Stimulated activated CD4-positive, alpha-beta T cell treated with anti-CD3 and anti-CD28 coated beads, TNF-alpha, amount 100 ng/mL, for 4 hours (primary cell): ENCODE results near the gene DSTN.

ENCODE experiments used
- DNase-seq, 3 experiments: peaks; one replicate each; pipeline ENCODE4 v3.0.0-alpha.2; 2020; ENCODE audit warnings: low read depth in 3 of 3

The DSTN gene

DNA sequence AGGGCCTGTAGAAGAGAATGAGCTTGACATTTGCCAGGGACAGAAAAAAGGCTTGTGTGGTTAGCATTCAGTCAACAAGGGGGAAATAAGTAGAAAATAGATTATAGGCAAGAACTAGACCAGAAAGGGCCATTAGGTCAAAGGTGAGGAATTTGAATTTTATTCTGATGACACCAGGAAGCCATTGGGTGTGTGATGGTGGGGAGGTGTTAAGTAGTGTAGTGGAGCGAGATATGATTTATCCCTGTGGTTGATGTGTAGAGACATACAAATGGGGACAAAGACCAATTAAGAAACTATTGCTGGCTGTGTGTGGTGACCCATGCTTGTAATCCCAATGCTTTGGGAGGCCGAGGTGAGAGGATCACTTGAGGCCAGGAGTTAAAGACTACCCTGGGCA is 11.0 kb downstream of the DSTN start:
- no peak for DNase-seq

DNA sequence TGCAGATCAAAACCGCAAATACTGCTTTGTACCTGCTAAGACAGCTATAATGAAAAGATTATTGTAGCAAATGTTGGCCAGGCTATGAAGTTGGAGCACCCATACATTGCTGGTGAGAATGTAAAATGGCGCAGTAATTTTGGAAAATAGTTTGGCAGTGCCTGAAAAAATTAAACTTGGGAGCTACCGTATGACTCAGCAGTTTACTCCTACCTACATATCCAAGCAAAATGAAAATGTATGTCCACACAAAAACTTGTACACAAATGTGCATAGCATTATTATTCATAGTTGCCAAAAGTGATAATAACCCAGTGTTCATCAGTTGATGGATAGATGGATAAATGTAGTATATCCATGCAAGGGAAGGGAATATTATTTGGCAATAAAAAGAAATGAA is 13.3 kb downstream of the DSTN start:
- DNase-seq: no peak

DNA sequence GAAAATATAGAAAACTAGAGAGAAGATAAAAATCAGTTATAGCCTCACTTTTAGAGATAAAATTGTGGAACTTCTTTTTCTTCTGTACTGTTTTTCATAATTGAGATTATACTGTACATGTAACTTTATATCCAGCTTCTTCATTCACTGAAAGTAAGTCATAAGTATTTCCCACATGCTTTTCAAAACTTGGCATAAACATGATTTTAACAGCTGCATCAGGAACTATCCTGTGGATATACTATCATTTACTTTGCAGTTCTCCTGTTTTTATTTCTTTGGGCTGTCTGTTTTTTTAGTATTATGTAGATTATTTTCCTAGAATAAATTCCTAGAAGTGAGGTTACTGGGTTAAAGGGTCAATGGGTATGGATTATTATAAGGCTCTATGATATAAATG is 14.8 kb downstream of the DSTN start:
- DNase-seq: no peak

DNA sequence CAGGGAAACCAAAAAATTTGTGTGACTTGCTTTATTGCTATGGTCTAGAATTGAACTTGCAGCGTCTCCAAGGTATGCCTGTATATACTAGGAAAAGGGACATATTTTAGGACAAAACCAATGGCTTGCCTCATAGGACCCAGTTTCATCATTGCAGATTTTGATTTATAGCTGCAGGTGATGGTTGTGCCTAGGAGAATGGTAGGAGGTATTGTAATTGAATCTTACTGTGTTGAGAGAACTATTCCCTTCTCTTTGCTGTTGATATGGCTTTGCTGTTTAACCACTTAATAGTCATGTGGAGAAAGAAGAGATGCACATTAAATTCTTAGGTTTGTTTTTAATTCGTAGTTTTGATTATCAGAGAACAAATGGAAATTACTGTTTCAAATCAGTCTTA is 16.4 kb downstream of the DSTN start:
- no peak for DNase-seq

DNA sequence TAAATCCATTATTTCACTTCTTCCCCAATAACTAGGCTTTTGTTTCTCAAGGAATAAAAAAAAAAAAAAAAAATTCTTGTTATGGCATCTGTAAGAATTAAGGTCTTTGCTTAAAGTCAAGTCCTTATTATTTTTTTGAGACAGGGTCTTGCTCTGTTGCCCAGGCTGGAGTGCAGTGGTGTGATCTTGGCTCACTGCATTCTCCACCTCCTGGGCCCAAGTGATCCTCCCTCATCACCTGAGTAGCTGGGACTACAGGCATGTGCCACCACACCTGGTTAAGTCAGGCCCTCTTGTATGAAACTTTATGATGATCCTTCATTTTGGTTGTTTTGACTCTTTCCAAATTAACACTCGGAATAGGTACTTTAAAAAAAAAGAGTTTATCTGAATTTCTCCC is 17.3 kb downstream of the DSTN start:
- DNase-seq: no peak

DNA sequence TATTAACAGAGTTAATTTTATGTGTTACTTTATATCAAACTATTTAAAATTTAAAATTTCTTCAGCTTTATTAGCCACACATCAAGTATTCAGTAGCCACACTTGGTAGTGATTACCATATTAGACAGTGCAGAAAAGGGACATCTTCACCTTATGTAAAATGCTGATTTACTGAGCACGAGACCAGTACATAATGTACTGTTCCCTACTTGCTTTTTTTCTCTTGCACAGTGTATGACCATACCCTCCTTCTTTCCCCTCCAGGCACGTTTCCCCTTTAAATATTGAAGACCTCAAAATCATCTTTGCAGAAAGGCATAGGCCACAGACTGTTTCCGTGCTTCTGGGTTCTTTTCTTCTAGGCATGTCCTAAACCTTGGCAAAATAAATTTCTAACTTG is 17.9 kb downstream of the DSTN start:
- no peak for DNase-seq

DNA sequence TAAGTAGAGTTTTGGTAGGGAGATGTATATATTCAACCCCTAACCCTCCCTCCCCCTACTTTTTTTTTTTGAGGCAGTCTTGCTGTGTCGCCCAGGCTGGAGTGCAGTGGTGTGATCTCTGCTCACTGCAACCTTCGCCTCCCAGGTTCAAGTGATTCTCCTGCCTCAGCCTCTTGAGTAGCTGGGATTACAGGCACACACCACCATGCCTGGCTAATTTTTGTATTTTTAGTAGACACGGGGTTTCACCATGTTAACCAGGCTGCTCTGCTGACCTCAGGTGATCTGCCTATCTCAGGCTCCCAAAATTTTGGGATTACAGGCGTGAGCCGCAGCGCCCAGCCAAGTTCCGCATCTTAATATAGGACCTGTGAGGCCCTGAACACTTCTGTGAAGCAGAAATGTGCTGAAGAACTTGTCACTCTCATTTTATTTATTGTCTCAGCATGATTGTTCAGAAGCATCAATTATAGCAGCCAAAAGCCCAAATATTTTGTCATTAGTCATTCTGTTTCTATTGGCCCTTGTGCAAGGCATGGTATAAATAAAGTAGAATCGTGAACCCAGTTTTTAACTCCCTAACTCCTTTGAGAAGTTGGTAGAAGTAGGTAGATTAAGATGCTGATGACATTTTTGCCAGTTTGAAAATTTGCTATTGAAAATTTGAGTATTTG is 19.4 kb downstream of the DSTN start:
- no peak for DNase-seq

DNA sequence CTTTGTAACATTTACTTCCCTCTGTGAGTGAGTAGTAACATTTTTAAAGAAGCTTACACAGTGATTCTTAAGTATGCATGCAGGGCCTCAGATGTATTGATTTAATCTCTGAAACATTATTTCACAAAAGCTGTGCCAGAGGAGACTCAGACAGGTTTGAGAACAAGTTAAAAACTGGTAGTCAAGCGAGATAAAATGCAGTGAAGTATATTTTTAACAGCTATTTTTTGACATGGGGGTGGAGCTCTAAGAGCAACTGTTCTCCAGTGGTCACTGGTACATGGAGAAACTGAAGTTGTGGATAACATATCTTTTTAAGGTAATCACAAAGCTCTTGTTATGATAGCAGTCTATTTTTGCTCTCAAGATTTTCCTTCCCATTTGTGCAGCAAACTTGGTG is 20.4 kb downstream of the DSTN start:
- DNase-seq: no peak

DNA sequence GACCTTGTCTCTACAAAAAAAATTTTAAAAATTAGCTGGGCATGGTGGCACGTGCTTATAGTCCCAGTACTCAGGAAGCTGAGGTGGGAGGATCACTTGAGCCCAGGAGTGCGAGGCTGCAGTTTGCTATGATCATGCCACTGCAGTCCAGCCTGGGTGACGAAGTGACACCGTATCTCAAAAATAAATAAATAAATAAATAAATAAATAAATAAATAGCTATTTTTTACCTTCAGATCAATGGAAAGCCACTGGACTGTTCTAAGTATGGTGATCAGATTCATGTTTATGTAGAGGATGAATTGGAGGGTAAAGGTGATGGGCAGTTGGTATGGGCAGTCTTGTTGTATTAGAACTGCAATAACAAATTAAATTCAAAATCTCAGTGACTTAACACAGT is 24.0 kb downstream of the DSTN start:
- no peak for DNase-seq

DNA sequence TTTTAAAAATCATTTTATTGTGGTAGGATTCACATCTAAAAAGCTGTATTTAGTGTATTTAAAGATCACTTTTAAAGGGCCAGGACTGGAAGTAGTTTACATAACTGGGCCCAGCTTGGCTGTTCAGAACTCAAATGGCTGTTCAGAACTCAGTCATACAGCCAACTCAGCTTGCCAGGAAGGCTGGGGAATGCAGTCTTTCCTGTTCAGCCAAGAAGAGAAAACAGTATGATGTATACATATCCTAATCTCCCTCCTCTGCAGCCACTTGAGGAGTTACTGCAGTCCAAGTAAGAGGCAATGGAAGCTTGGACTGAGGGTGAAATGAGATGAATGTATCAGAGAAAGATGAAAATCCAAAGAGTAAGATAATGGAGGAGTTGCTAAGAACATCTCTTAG is 24.6 kb downstream of the DSTN start:
- DNase-seq: no peak

DNA sequence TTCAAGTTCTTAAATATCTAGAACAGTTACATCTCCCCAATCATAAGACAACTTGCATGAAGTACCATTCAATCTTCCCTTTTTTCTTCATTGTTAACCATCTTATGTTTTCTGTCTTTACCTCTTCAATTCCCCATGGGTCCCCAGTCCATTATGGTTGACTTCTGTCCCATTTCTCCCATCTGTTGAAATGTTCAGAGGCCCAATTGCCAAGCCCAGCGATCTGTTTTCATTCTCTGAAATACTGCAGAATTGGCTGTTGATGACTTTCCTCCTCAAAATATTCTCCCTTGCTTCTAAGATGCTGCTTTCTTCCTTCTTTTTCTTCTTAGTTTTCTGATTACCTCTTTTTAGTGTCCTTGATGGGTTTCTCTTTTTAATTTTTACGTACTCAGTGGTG is 26.0 kb downstream of the DSTN start:
- DNase-seq: no peak

DNA sequence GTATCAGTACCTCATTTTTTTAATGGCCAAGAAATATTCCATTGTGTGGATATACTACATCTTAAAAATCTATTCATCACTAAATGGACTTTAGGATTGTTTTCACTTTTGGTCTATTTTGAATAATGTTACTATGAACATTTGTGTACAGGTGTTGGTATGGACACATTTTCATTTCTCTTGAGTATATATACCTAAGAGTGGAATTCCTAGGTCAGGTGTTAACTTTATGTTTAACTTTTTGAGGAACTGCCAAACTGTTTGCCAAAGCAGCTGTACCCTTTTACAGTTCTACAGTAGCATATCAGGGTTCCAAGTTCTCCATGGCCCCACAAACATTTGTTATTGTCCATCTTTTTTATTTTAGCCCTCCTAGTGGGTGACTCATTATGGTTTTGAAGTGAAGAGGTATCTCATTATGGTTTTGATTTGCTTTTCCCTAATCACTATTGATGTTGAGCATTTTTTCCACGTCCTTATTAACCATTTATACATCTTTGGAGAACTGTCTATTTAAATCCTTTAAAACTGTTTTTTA is 28.2 kb downstream of the DSTN start:
- DNase-seq: no peak

DNA sequence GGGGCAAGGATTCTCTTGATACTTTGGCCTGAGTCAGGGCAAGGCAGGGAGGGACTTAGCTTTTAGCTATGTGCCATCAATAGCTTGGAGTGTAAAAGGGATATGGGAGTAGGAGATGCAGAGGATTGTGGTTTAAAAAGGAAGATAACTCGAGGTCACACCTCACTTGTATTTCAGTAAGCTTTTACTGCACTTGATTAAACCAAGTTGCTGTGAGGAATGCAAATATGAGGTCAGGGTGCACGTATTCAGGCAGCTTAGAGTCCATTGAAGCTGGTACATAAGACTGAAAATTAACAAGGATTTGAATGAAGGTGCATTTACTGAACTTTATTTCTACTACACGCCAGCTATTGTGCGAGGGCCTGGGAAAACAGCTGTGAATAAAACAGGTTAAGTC is 32.1 kb downstream of the DSTN start:
- DNase-seq: no peak

DNA sequence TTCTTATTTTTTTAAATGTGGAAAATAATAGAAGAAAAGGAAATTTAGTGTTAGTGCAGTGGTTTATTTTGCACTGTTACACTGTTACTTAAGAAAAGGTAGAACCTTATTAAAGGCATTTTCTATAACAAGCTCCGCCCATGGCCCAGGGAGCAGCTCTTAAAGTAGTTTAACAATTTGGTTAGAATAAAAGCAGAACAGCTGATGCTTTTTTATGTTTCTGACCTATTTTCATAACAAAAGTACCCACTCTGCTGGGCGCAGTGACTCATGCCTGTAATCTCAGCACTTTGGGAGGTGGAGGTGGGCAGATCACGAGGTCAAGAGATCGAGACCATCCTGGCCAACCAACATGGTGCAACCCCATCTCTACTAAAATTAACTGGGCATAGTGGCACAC is 32.6 kb downstream of the DSTN start:
- no peak for DNase-seq

DNA sequence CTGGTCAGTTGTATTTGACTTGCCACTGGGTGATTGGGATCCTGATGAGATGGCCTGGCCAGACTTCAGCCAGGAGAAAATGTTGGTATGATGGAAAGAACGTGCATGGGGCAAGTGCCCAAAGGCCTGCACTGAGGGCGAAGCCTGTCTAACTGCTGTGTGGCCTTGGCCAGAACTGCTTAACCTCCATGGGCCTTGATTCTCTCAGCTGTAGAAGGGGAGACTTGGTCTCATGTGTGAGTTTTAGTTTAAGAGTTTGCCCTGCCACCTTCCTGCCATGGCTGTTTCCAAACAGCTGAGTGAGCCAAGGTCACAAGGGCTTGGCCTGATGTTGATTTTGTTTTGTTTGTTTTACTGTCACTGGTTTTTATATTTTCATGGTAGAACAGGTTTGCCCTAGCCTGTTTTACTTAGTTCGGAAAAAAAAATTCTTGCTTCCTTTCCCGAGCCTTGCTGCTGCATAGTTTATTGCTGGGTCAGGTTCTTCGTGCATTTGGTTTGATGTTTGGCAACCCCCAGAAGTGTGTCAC is 35.3 kb downstream of the DSTN start:
- no peak for DNase-seq

DNA sequence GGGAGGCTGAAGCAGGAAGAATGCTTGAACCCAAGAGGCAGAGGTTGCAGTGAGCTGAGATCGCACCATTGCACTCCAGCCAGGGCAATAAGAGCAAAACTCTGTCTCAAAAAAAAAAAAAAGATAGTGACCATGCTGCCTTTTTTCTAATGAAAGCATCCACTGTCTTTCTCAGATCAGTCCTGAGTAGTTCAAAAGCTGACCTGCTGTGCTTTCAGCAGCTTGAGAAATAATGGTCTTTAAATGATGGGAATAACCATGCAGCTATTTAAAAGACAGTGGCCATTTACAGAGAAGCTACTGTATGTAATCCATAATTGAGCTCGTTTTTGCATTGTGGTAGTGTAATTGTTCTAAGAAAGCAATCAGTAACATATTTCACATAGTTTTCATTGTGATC is 36.1 kb downstream of the DSTN start:
- DNase-seq: no peak

DNA sequence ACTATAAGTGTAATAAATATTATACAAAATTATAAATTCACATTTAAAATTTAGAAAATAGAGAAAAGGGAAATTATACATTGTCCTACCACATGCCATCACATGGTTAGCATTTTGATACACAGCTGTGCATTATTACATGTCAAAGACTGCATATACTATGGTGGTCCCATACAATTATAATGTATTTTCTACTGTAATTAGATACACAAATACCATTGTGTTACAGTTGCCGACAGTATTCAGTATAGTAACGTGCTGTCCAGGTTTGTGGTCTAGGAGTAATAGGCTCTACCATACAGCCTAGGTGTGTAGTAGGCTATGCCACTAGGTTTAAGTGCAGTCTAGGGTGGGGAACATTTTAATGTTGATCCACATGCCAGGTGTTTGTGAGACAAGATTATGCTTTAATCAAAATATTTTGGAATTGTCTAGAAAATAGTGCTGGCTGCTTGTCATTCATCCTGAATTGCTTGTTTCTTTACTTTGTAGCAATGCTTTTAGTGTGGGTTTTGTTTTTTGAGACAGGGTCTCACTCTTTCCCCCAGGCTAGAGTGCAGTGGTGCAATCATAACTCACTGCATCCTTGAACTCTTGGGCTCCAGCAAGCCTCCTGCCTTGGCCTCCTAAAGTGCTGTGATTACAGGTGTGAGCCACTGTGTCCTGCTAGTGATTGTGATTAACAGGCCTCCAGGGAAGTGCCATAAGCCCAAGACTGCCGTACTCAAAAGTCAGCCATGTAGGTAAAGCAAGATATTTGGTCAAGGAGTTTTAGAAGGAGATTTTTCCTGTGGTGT is 39.0 kb downstream of the DSTN start:
- DNase-seq: no peak

DNA sequence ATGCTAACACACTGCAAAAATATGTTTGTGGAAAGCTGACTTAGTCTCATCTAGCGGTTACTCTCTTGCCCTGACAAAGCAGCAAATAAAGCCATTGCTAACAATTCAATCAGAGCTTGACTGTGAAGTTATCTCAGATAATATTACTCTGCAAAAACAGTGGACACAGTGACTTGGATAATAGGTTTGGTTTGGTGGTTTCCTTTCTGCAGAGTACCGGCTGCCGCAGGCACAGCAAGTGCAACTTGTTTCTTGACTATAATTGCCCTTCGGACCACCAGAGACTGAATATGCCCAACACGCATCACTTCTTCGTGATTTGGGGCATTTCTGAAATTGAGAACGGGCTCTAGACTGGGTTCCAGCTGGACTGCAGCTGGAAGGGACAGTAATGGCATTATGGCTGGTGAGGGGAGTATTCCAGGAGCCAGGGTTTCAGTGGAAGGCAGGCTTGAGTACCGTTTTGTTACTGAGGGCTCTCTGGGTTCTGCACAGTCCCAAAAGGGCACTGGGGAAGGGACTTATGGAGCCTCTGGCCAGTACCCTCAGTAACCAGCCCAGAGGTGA is 40.0 kb downstream of the DSTN start:
- DNase-seq: no peak

DNA sequence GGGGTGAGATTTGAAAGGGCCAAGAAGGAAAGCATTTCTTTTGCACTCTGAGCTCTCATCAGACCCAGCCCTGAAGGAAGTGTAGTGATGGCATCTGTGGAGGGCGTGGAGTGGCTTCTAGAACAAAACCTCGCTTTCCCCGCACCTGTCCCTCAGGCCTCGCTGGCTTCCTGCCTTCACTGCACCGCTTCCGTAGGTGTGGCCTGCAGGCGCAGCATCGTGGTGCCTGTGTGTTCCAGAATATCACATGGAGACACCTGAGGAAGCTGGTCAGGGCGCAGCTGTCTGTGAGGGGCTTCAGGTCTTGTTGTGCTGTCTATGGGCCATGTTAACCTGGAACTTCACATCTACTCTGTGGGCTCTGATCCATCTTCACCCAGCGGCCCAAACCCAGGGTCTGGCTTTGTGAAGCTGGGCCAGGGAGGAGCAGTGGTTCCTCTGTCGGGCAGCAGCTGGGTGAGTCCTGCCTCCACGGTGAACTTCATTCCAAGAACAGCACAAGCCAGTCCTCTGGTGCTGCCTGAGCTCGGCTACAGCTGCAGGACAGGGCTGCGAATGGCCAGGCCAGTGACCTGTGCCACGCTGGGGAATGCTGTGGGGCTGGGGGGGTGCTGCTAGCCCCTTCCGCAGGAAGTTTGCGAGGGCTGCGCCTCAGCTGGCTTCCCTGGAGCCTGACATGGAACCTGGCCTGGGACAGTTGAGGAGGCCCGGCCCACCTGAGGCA is 40.9 kb downstream of the DSTN start:
- DNase-seq: peak in 2 of 3 experiments; percentile 31 to 36

DNA sequence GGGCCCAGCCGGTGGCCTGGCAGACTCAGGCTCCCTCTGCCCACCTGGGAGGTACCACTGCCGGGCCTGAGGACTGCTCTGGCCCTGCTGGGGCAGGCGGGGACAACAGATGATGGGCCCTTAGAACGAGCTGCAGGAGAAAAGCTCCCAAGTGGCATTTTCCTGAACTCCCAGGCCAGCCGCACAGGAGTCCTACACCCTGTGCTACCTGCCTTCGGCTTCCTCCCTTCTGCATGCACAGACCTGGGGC is 41.3 kb downstream of the DSTN start:
- no peak for DNase-seq

DNA sequence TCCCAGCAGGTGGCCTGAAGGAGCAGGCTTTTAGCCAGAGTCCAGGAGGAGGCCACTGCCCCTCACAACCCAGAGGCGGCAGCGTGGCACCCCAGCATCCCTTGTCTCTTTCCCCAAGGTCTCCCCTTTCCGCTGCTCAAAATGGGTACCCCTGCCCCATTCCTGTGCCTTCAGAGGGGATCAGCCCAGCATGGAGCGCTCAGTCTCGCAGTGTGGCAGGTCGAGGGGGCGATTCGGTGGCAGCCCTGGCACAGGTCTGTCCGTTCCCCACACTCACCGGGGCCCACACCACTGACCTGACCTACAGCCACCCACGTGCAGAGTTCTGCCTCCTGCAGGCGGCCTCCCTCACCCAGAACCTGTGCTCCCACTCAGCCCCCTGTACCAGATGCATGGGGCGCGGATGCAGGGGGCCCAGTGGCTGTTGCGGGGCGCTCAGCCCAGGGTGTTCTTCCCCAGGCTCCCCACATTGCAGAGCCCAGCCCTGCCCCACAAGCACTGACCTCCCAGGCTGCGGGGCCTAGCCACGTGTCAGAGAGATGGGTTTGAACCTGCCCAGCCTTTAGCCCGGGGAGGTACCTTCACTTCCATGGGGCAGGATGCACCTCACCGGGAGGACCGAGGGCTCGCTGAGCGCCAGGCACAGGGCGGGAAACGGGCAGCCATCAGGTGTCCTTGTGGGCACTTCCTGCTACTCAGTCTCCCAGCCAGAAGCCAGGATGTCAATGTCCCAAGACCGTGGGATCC is 41.8 kb downstream of the DSTN start:
- DNase-seq: no peak
